HG03108 (cell line): ENCODE measurements around the gene GALM.
"Not testable (repeated sequence)": the region's sequence is repeated elsewhere in the genome, so short reads cannot be mapped to it uniquely, and the experiment has no call there.

Experiments used
- ATAC-seq: cut with Tn5 transposase; IDR thresholded peaks from one replicate; pipeline ENCODE4 v1.9.1; 2021; ENCODE audit warnings: moderate library complexity; ENCODE audit not compliant: unreplicated experiment

GALM gene

GRCh38 chr2:38665854-38666555 lies at the start of gene GALM:
TSS of gene GALM (plus strand) at chr2:38666114. CDS start at chr2:38666162, 48 bp downstream.
- ATAC-seq = no peak

GRCh38 chr2:38617301-38617700 lies 48.6 kb upstream of the GALM start:
- no peak for ATAC-seq

DNA sequence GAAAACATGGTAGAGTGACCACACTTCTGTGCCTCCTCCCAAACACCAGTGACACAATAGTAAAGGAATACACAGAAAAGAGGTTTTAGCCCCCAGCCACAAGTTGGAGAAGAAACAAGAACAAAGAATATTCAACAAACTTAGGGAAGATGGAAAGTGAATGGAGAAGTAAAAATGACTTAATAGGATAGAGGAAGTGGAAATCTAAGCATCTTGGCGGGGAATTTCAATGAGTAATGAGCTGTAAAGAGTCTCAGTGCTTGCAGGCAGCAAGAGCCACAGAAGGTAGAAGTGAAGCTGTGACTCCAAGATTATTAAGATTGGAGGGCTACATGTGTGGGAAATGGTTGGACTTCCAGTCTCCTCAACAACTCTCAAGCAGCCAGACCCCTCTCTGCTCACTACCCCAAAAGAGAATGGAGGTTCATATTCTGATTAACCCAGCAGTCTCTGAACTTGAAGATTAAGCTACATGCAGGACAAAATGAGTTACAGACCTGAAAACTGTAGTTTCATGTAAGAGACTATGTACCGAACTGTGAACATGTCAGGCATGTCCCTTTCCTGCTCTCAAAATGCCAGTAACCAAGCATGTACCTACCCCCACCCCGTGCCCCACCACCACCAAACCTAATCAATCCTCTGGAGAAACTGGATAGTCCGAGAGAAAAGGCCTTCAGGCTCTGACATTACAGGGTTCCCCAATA lies 46.3 kb upstream of the GALM start:
- no peak for ATAC-seq

GRCh38 chr2:38620282-38620977 lies 45.5 kb upstream of the GALM start:
- ATAC-seq = no peak

GRCh38 chr2:38621018-38621417 lies 44.9 kb upstream of the GALM start:
- ATAC-seq = no peak

GRCh38 chr2:38622210-38622609 lies 43.7 kb upstream of the GALM start:
- ATAC-seq = no peak

DNA sequence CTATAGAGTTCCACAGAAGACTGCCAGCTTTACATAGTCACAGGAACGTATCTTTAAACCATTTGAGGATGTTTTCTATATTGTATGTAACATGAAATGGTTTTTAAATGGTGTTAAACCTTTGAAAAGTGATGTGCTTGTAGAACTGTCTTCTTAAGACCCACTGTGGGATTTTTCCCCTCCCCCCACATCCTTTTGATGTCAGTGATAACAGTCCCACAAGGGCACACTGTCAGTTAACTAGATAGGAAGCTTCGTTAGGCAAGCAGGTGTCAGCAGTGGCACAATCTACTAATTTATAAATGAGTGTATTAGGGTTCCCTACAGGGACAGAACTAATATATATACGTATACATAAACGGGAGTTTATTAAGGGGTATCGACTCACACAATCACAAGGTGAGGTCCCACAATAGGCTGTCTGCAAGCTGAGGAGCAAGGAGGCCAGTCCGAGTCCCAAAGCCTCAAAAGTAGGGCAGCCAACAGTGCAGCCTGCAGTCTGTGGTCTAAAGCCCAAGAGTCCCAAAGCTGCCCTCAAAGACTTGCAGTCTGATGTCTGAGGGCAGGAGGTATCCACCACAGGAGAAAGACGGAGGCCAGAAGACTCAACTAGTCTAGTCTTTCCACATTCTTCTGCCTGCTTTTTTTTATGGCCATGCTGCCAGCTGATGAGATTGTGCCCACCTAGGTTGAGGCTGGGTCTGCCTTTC lies 39.4 kb upstream of the GALM start:
- no peak for ATAC-seq

DNA sequence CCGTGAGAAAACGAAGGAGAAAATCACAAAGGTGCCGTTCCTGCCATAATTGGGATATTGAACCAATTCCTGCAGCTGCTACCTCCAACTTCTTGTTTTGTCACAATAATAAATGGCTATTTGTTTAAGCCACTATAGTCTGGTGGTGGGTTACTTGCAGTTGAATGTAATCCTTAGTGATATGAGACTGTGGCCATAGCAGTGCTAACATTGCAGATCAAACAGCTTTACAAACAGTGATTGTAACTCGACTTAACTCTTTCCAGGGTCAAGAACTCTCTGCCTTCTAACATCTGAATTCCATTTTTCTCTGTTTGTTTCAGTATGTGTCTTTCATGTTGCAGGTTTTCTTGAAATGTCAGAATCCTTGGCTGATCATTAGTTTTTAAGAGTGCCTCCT lies 38.5 kb upstream of the GALM start:
- ATAC-seq = no peak

GRCh38 chr2:38629684-38630083 lies 36.2 kb upstream of the GALM start:
- no peak for ATAC-seq

DNA sequence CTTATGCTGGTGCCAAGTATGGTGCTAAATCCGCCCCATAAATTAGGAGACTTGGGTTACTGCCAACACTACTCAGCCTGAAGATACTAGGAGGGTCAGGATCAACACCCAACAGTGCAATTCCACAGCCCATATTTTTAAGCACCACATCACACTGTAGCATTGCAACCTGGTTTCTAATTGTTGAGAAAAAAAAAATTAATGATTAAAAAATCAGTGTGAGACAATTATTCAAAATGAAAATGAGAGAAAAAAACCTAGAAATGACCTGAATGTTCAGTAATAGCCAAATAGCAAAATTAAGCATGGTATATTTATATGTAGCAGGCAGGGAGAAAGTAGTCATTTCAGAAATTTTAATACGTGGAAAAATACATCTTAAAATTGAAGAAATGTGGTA lies 33.9 kb upstream of the GALM start:
- ATAC-seq = no peak

GRCh38 chr2:38632980-38633379 lies 32.9 kb upstream of the GALM start:
- no peak for ATAC-seq

GRCh38 chr2:38633895-38634294 lies 32.0 kb upstream of the GALM start:
- ATAC-seq = no peak

- peak; percentile 90 for ATAC-seq
Measured at GRCh38 chr2:38634684-38635083, 31.2 kb upstream of the GALM start.

DNA sequence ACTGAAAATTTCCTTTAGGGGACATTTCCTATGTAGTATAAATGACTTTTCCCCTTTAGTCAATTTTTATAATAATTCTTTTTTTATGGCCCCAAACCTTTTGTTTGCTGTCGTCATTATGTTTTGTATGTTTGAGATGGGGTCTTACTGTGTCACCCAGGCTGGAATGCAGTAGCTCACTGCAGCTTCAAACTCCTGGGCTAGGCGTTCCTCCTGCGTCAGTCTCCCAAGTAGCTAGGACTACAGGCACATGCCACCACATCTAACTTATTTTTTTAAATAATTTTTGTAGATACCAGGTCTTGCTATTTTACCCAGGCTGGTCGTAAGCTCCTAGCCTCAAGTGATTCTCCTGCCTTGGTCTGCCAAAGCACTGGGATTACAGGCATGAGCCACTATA lies 30.8 kb upstream of the GALM start:
- no peak for ATAC-seq

DNA sequence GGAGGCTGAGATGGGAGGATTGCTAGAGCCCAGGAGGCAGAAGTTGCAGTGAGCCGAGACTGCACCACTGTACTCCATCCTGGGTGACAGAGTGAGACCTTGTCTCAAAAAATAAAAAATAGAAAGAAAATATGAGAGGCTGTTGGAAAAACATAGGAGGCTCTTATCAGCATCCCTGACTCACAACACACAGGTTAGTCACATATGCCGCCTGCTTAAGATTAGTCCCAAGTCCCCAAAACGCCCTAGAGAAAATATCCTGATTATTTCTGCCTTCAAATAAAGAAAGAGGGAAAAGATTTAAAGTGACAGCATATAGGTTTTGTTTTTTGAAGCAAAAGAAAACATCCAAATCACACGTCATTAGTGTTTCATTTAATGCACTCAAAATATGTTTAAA lies 29.8 kb upstream of the GALM start:
- ATAC-seq = no peak

DNA sequence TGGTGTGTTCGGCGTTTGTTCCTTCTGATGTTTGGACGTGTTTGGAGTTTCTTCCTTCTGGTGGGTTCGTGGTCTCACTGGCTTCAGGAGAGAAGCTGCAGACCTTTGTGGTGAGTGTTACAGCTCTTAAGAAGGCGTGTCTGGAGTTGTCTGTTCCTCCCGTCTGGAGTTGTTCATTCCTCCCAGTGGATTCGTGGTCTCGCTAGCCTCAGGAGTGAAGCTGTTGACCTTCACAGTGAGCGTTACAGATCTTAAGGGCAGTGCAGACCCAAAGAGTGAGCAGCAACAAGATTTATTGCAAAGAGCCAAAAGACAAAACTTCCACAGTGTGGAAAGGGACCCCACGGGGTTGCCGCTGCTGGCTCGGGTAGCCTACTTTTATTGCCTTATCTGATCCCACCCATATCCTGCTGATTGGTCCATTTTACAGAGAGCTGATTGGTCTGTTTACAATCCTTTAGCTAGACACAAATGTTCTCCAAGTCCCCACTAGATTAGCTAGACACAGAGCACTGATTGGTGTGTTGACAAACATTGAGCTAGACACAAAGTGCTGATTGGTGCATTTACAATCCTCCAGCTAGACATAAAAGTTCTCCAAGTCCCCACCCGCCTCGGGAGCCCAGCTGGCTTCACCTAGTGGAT lies 23.4 kb upstream of the GALM start:
- not testable (repeated sequence) for ATAC-seq

- ATAC-seq = no peak
Measured at GRCh38 chr2:38643021-38643671, 22.8 kb upstream of the GALM start.

DNA sequence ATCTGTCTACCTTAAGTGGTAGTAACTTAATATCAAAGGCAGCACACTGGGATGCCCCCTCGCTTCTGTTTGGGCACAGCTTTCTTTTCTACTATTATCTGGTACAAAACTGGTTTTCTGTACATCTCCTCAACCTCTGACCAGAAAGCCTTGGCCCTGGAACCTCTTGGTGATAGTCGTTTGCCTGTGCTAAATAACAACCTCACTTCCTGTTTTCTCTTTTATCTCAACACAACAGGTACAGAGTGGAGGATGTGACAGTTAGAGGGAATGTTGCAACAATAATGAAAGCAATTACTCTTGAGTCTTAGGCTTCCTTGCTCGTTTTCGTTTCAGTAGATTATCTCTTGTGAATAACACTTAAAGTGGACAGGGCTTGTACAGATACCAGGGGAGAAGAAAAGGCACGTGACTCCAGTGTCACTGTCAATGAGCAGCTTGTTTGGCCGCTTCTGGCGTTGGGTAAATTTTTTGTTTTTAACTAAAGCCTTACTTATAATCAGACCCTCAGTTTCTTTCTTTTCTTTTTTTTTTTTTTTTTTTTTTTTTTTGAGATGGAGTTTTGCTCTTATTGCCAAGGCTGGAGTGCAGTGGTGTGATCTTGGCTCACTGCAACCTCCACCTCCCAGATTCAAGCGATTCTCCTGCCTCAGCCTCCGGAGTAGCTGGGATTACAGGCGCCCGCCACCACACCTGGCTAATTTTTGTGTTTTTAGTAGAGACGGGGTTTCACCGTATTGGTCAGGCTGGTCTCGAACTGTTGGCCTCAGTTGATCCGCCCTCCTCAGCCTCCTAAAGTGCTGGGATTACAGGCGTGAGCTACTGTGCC lies 22.0 kb upstream of the GALM start:
- ATAC-seq = not testable (repeated sequence)

DNA sequence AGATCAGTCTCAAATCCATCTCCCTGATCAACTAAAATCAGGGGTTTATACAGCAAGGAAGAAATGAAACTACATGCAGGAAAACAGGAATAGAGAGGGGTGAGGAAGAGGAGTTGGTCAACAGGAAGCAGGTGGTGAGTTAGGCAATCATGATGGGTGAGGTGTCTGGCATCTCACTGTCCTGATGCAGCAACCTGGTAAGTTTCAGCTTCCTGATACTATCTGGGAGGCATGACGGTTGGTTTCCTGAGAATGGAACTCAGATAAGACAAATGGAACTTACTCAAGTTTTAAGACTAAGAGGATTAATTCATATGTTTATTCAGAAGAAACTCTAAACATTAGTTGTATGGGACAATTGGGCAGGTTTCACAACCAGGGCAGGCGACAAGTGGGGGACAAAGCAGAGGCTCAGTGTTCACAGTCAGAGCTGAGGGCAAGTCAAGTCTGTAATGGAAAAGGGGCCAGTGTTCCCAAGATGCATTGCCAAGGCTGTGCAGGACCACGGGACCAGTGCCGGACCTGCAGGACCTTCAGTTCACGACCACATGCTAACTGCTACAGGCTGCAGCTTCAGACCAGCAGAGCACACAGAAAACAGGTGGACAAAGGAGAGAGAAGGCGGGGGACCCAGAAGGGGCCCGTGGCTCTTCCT lies 17.7 kb upstream of the GALM start:
- no peak for ATAC-seq
